Muscle layer of colon (tissue), 2 donors: ENCODE measurements around the gene IL4I1.
A peak's percentile ranks its signal among the peaks of the same experiment; 100 is the strongest.

ENCODE experiments used
- H3K27ac ChIP-seq: one replicate; pipeline ENCODE4 v1.7.0; 2013; ENCODE audit warnings: low read depth, mild to moderate bottlenecking, low read length, moderate library complexity
- H3K27me3 ChIP-seq, 2 donors: one replicate each; pipeline ENCODE4 v1.7.0; 2013; ENCODE audit warnings: low read length in 2 of 2, mild to moderate bottlenecking in 2 of 2; ENCODE audit not compliant: insufficient read depth in 2 of 2, control insufficient read depth in 1 of 2
- H3K36me3 ChIP-seq: one replicate; pipeline ENCODE4 v1.7.0; 2013; ENCODE audit warnings: mild to moderate bottlenecking, low read length; ENCODE audit not compliant: insufficient read depth
- H3K4me1 ChIP-seq: one replicate; pipeline ENCODE4 v1.7.0; 2013; ENCODE audit warnings: mild to moderate bottlenecking, low read length; ENCODE audit not compliant: insufficient read depth
- H3K4me3 ChIP-seq, 2 donors: one replicate each; pipeline ENCODE4 v1.7.0; 2013; ENCODE audit warnings: low read length in 2 of 2, low read depth in 1 of 2, mild to moderate bottlenecking in 1 of 2, moderate library complexity in 1 of 2
- H3K9ac ChIP-seq: one replicate; pipeline ENCODE4 v1.7.0; 2013; ENCODE audit warnings: low read length
- H3K9me3 ChIP-seq: one replicate; pipeline ENCODE4 v1.7.0; 2013; ENCODE audit warnings: mild to moderate bottlenecking, low read length
- donor health status: abdominal sarcoma.
- donor health status: Adenocarcinoma of cecum.

Gene IL4I1

DNA sequence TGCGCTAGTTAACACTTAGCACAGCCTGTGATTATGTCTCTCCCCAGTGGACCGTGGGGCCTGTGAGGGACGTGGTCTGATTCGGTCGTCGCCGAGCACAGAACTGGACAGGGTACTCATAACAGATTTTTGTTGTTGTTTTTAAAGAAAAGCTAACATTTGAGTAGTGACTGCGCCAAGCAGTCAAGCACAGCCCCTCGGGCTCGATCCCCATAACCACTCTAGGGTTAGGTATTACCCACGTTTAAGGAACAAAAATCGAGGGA lies 46.5 kb downstream of the IL4I1 start:
- H3K9ac ChIP-seq, result no peak overlapping the region
- H3K4me3 ChIP-seq, result peak overlapping the region in 1 of 2 donors; percentile 70
- H3K27me3 ChIP-seq, result no peaks in the 10 kb centered on the region

GRCh38 chr19:49849433-49850220 lies 47.1 kb downstream of the IL4I1 start:
- peak overlapping the region; percentile 12 to 70 for H3K4me3 ChIP-seq
- no peak overlapping the region for H3K9ac ChIP-seq
- peak overlapping the region; percentile 95 for H3K27ac ChIP-seq

More for the DNA sequence above, 46.5 kb downstream of the IL4I1 start:
- Histone ChIP-seq H3K9me3 (no peaks in the 10 kb centered on the region), H3K36me3 (no peaks in the 10 kb centered on the region), H3K27ac (peak overlapping the region; percentile 95), H3K4me1 (peaks cover 27% of the 10 kb centered on the region)

GRCh38 chr19:49848938-49849337 lies 47.7 kb downstream of the IL4I1 start:
- H3K4me1 ChIP-seq, result peaks cover 27% of the 10 kb centered on the region
- peak overlapping the region in 1 of 2 donors; percentile 12 for H3K4me3 ChIP-seq
- H3K9me3 ChIP-seq, result no peaks in the 10 kb centered on the region
- no peaks in the 10 kb centered on the region for H3K27me3 ChIP-seq
- no peak overlapping the region for H3K27ac ChIP-seq
- no peaks in the 10 kb centered on the region for H3K36me3 ChIP-seq
- H3K9ac ChIP-seq, result no peak overlapping the region

More at GRCh38 chr19:49849433-49850220, 47.1 kb downstream of the IL4I1 start:
- H3K27me3 ChIP-seq, result no peaks in the 10 kb centered on the region
- no peaks in the 10 kb centered on the region for H3K36me3 ChIP-seq
- H3K4me1 ChIP-seq, result peaks cover 27% of the 10 kb centered on the region
- H3K9me3 ChIP-seq, result no peaks in the 10 kb centered on the region

- H3K9me3 ChIP-seq, result no peaks in the 10 kb centered on the region
- no peaks in the 10 kb centered on the region for H3K36me3 ChIP-seq
- no peak overlapping the region for H3K4me3 ChIP-seq
- H3K9ac ChIP-seq, result no peak overlapping the region
- H3K27ac ChIP-seq, result no peak overlapping the region
- no peaks in the 10 kb centered on the region for H3K27me3 ChIP-seq
- peaks cover 18% of the 10 kb centered on the region for H3K4me1 ChIP-seq
Observed at GRCh38 chr19:49847731-49848696, 48.7 kb downstream of the IL4I1 start.

GRCh38 chr19:49846408-49846807 lies 50.3 kb downstream of the IL4I1 start:
- no peak overlapping the region for H3K27ac ChIP-seq
- no peak overlapping the region for H3K9ac ChIP-seq
- no peak overlapping the region for H3K4me3 ChIP-seq
- H3K36me3 ChIP-seq, result no peaks in the 10 kb centered on the region
- peaks cover 7% of the 10 kb centered on the region for H3K4me1 ChIP-seq
- H3K27me3 ChIP-seq, result no peaks in the 10 kb centered on the region
- H3K9me3 ChIP-seq, result no peaks in the 10 kb centered on the region

DNA sequence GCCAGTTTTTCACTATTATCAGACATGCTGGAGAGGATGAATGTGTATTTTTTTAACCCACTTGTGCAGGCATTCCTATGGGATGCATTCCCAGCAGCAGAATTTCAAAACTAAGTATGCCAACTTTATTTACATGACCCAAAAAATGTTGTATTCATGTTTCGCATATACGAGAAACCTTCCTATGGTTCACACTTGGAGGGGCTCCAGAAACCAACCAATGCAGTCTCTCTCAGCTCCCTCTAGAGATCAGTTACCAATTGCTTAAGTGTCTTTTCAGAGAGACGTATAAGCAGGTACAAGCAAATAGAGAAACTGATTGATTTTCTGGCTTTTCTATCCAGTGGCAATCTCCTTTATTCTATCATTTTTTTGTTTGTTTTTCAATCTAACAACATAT lies 51.3 kb downstream of the IL4I1 start:
- H3K4me1 ChIP-seq, result peaks cover 7% of the 10 kb centered on the region
- no peaks in the 10 kb centered on the region for H3K9me3 ChIP-seq
- H3K36me3 ChIP-seq, result no peaks in the 10 kb centered on the region
- H3K27me3 ChIP-seq, result no peaks in the 10 kb centered on the region
- no peak overlapping the region for H3K4me3 ChIP-seq
- no peak overlapping the region for H3K9ac ChIP-seq
- no peak overlapping the region for H3K27ac ChIP-seq

GRCh38 chr19:49844138-49845095 lies 52.3 kb downstream of the IL4I1 start:
- no peaks in the 10 kb centered on the region for H3K9me3 ChIP-seq

DNA sequence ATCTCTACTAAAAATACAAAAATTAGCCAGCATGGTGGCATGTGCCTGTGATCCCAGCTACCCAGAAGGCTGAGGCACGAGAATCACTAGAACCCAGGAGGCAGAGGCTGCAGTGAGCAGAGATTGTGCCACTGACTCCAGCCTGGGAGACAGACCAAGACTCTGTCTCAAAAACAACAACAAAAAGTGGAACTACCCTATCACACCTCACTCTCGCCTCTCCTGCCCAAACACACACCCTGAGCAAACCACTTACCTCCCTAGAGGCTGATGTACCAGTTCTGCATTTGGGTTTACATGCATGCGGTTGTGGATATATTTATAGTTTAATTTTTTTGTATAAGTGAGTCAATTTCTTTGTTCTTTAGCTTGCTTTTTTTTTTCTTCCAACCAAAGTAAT lies 53.4 kb downstream of the IL4I1 start:
- Histone ChIP-seq H3K27ac (no peak overlapping the region), H3K36me3 (peaks cover 12% of the 10 kb centered on the region), H3K4me3 (no peak overlapping the region), H3K9ac (no peak overlapping the region), H3K9me3 (no peaks in the 10 kb centered on the region), H3K27me3 (no peaks in the 10 kb centered on the region), H3K4me1 (no peaks in the 10 kb centered on the region)

More at GRCh38 chr19:49844138-49845095, 52.3 kb downstream of the IL4I1 start:
- Histone ChIP-seq H3K4me3 (no peak overlapping the region), H3K27me3 (no peaks in the 10 kb centered on the region), H3K36me3 (peaks cover 2% of the 10 kb centered on the region), H3K27ac (no peak overlapping the region), H3K9ac (no peak overlapping the region), H3K4me1 (no peaks in the 10 kb centered on the region)

GRCh38 chr19:49840736-49841249 lies 55.9 kb downstream of the IL4I1 start:
- Histone ChIP-seq H3K36me3 (peaks cover 36% of the 10 kb centered on the region), H3K9me3 (no peaks in the 10 kb centered on the region), H3K27ac (no peak overlapping the region), H3K4me1 (no peaks in the 10 kb centered on the region), H3K9ac (no peak overlapping the region), H3K4me3 (no peak overlapping the region), H3K27me3 (no peaks in the 10 kb centered on the region)

- Histone ChIP-seq H3K4me3 (no peak overlapping the region), H3K9me3 (no peaks in the 10 kb centered on the region), H3K4me1 (no peaks in the 10 kb centered on the region), H3K36me3 (peaks cover 41% of the 10 kb centered on the region), H3K9ac (no peak overlapping the region), H3K27me3 (no peaks in the 10 kb centered on the region), H3K27ac (peak overlapping the region; percentile 43)
Observed at GRCh38 chr19:49840321-49840720, 56.4 kb downstream of the IL4I1 start.
